BLaER1 treated with 17β-estradiol and CSF1 and Interleukin-3, amounts not matched to agents 10 nM and 100 nM (cell line): ENCODE results near the gene MORN4.
A peak's percentile ranks its signal among the peaks of the same experiment; 100 is the strongest.

Experiments used
- H3K27ac ChIP-seq, 11 experiments: shearing (Covaris generic); formaldehyde crosslinking; 2 replicates each; pipeline ENCODE4 v1.8.1; 2022
- H3K27me3 ChIP-seq, 11 experiments: shearing (Covaris generic); formaldehyde crosslinking; 2 replicates each; pipeline ENCODE4 v1.8.1; 2022
- H3K36me3 ChIP-seq, 11 experiments: shearing (Covaris generic); formaldehyde crosslinking; 2 replicates each; pipeline ENCODE4 v1.8.1; 2022
- H3K4me1 ChIP-seq, 10 experiments: shearing (Covaris generic); formaldehyde crosslinking; 2 replicates each; pipeline ENCODE4 v1.8.1; 2022
- H3K4me2 ChIP-seq, 11 experiments: shearing (Covaris generic); formaldehyde crosslinking; 2 replicates each; pipeline ENCODE4 v1.8.1; 2022
- H3K4me3 ChIP-seq, 10 experiments: shearing (Covaris generic); formaldehyde crosslinking; 2 replicates each; pipeline ENCODE4 v1.8.1; 2022
- H3K9ac ChIP-seq, 11 experiments: shearing (Covaris generic); formaldehyde crosslinking; 2 replicates each; pipeline ENCODE4 v1.8.1; 2022
- H3K9me3 ChIP-seq, 11 experiments: shearing (Covaris generic); formaldehyde crosslinking; replicated peaks in 1 of 11; 2 replicates each; pipeline ENCODE4 v1.8.1; 2022
- H4K20me1 ChIP-seq, 11 experiments: shearing (Covaris generic); formaldehyde crosslinking; 2 replicates each; pipeline ENCODE4 v1.8.1; 2022
- Cebpa-rat ChIP-seq, 11 experiments: shearing (Covaris generic); IDR thresholded peaks; 2 replicates each; pipeline ENCODE4 v1.8.1; 2022

MORN4 gene

DNA sequence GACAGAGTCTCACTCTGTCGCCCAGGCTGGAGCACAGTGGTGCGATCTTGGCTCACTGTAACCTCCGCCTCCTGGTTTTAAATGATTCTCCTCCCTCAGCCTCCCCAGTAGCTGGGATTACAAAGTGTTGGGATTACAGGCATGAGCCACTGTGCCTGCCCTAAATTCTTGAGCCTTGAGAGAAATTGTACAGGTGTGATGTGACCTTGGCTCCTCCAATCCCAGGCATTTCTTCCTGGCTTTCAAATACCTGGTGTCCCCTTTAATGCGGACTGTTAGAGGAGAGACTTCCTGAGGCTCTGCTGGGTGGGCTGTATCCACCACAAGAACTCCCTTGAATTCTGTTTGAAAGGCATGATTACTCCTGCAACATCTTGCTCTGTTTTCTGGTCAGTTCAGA lies 15.0 kb downstream of the MORN4 start:
- Histone ChIP-seq H3K9me3 (no peaks in the 10 kb centered on the region), H4K20me1 (no peaks in the 10 kb centered on the region), H3K27me3 (no peaks in the 10 kb centered on the region), H3K4me2 (no peak overlapping the region), H3K36me3 (no peaks in the 10 kb centered on the region), H3K4me1 (no peaks in the 10 kb centered on the region), H3K27ac (no peak overlapping the region), H3K9ac (no peak overlapping the region), H3K4me3 (no peak overlapping the region)
- no peak for TF ChIP-seq Cebpa-rat (IDR thresholded peaks at IDR 0.05)

- H3K36me3 ChIP-seq, result no peaks in the 10 kb centered on the region
- no peak overlapping the region for H3K9ac ChIP-seq
- no peak overlapping the region for H3K4me3 ChIP-seq
- H4K20me1 ChIP-seq, result no peaks in the 10 kb centered on the region; a peak in 1 of 22 replicates
- no peak overlapping the region for H3K27ac ChIP-seq
- peaks cover 9 to 49% (median 40%) of the 10 kb centered on the region in 10 experiments for H3K4me1 ChIP-seq
- H3K9me3 ChIP-seq, result no peaks in the 10 kb centered on the region
- H3K27me3 ChIP-seq, result no peaks in the 10 kb centered on the region
- H3K4me2 ChIP-seq, result peak overlapping the region in 3 of 11 experiments; percentile 13 to 49 (median 40); a peak in 5 of 22 replicates
- no peak for TF ChIP-seq Cebpa-rat (IDR thresholded peaks at IDR 0.05)
Measured at GRCh38 chr10:97612386-97612785, 20.9 kb downstream of the MORN4 start.

GRCh38 chr10:97611473-97611872 lies 21.8 kb downstream of the MORN4 start:
- peak overlapping the region; percentile 0 to 67 (median 30); a peak in 15 of 22 replicates for H3K4me2 ChIP-seq
- no peak overlapping the region for H3K4me3 ChIP-seq
- no peak for TF ChIP-seq Cebpa-rat (IDR thresholded peaks at IDR 0.05)

GRCh38 chr10:97608991-97609561 lies 24.2 kb downstream of the MORN4 start:
- Histone ChIP-seq H3K27me3 (no peaks in the 10 kb centered on the region), H3K9ac (peak overlapping the region in 5 of 11 experiments; percentile 10 to 40 (median 26); a peak in 6 of 22 replicates), H3K4me3 (no peak overlapping the region; a peak in 1 of 20 replicates), H3K9me3 (no peaks in the 10 kb centered on the region), H4K20me1 (no peaks in the 10 kb centered on the region; a peak in 1 of 22 replicates), H3K4me2 (peak overlapping the region; percentile 21 to 91 (median 77)), H3K36me3 (no peaks in the 10 kb centered on the region), H3K27ac (peak overlapping the region in 1 of 11 experiments; percentile 14; a peak in 1 of 22 replicates), H3K4me1 (peaks cover 12 to 62% (median 46%) of the 10 kb centered on the region in 10 experiments)
- TF ChIP-seq Cebpa-rat (IDR thresholded peaks at IDR 0.05), result no peak

More at GRCh38 chr10:97611473-97611872, 21.8 kb downstream of the MORN4 start:
- Histone ChIP-seq H3K4me1 (peaks cover 12 to 58% (median 46%) of the 10 kb centered on the region in 10 experiments), H4K20me1 (no peaks in the 10 kb centered on the region; a peak in 1 of 22 replicates), H3K27ac (no peak overlapping the region), H3K9me3 (no peaks in the 10 kb centered on the region), H3K27me3 (no peaks in the 10 kb centered on the region), H3K36me3 (no peaks in the 10 kb centered on the region), H3K9ac (peak overlapping the region in 4 of 11 experiments; percentile 16 to 36 (median 28); a peak in 4 of 22 replicates)

DNA sequence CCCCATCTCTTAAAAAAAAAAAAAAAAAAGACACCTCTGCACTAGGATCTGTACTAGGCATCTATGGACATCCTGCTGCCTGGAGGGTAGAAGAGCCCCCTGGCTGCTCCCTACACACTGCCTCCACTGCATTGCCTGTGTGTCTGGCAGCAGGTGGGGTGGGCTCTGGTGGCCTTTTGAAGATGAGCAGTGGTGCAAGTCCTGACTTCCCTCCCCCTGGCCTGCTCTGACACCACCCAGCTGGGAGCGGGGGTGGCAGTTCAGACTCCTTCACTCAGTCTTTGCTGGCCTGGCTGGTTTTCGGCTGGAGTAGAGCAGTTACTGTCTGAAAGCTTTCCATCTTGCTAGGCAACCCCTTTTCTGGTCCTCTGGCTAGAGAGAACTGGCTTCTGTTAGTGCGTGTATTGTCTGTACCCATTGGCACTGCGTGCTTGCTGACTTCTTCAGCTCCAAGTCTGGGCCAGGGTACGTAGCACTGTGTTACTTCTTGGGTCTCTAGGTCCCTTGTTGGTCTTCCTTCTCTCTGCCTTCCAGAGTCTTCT lies 26.1 kb downstream of the MORN4 start:
- H3K36me3 ChIP-seq, result no peaks in the 10 kb centered on the region

GRCh38 chr10:97601268-97602215 lies 31.8 kb downstream of the MORN4 start:
- H3K4me3 ChIP-seq, result no peak overlapping the region
- H3K4me1 ChIP-seq, result peaks cover 6 to 15% (median 12%) of the 10 kb centered on the region in 10 experiments; a peak in 18 of 20 replicates
- no peak overlapping the region for H3K4me2 ChIP-seq
- no peaks in the 10 kb centered on the region for H3K27me3 ChIP-seq
- H3K36me3 ChIP-seq, result no peaks in the 10 kb centered on the region
- no peak for TF ChIP-seq Cebpa-rat (IDR thresholded peaks at IDR 0.05)
- H3K9ac ChIP-seq, result no peak overlapping the region
- H3K27ac ChIP-seq, result no peak overlapping the region
- H4K20me1 ChIP-seq, result no peaks in the 10 kb centered on the region
- no peaks in the 10 kb centered on the region for H3K9me3 ChIP-seq

More for the DNA sequence above, 26.1 kb downstream of the MORN4 start:
- Histone ChIP-seq H3K4me1 (peaks cover 12 to 60% (median 46%) of the 10 kb centered on the region in 10 experiments), H3K9ac (no peak overlapping the region), H3K4me3 (no peak overlapping the region), H3K27ac (no peak overlapping the region), H3K9me3 (no peaks in the 10 kb centered on the region), H4K20me1 (no peaks in the 10 kb centered on the region; a peak in 1 of 22 replicates), H3K4me2 (peak overlapping the region; percentile 9 to 85 (median 59); a peak in 18 of 22 replicates), H3K27me3 (no peaks in the 10 kb centered on the region)
- TF ChIP-seq Cebpa-rat (IDR thresholded peaks at IDR 0.05), result no peak

- Histone ChIP-seq H3K4me3 (no peak overlapping the region), H3K36me3 (no peaks in the 10 kb centered on the region), H3K27me3 (no peaks in the 10 kb centered on the region), H3K9ac (no peak overlapping the region), H3K4me2 (no peak overlapping the region), H4K20me1 (no peaks in the 10 kb centered on the region; a peak in 1 of 22 replicates), H3K4me1 (peaks cover 0 to 17% (median 11%) of the 10 kb centered on the region in 10 experiments; a peak in 15 of 20 replicates), H3K9me3 (no peaks in the 10 kb centered on the region), H3K27ac (no peak overlapping the region)
- no peak for TF ChIP-seq Cebpa-rat (IDR thresholded peaks at IDR 0.05)
Measured at GRCh38 chr10:97600616-97601015, 32.7 kb downstream of the MORN4 start.

- H4K20me1 ChIP-seq, result no peaks in the 10 kb centered on the region; a peak in 1 of 22 replicates
- H3K27ac ChIP-seq, result peak overlapping the region in 4 of 11 experiments; percentile 8 to 52 (median 26); a peak in 4 of 22 replicates
- TF ChIP-seq Cebpa-rat (IDR thresholded peaks at IDR 0.05), result no peak
- peak overlapping the region in 4 of 11 experiments; percentile 16 to 53 (median 39); a peak in 6 of 22 replicates for H3K4me2 ChIP-seq
- H3K4me1 ChIP-seq, result peaks cover 0 to 17% (median 11%) of the 10 kb centered on the region in 10 experiments; a peak in 15 of 20 replicates
- no peak overlapping the region for H3K4me3 ChIP-seq
- H3K36me3 ChIP-seq, result no peaks in the 10 kb centered on the region
- H3K9ac ChIP-seq, result no peak overlapping the region
- no peaks in the 10 kb centered on the region for H3K27me3 ChIP-seq
- H3K9me3 ChIP-seq, result no peaks in the 10 kb centered on the region
Measured at GRCh38 chr10:97599272-97599619, 34.1 kb downstream of the MORN4 start.
